ENCODE results near the gene ASXL3.

The ASXL3 gene

GRCh38 chr18:33741760-33742159 lies 163.7 kb downstream of the ASXL3 start:
- H3K4me3 ChIP-seq (ENCODE audit: low read depth in 1 of 5, low read length in 5 of 5): no peak overlapping the region
- H3K36me3 ChIP-seq (ENCODE audit: control insufficient read depth in 5 of 5, insufficient read depth in 5 of 5, low read length in 5 of 5): peaks cover 0 to 3% (median 0%) of the 10 kb centered on the region in 5 donors
- no peaks in the 10 kb centered on the region for H3K9me3 ChIP-seq (ENCODE audit: control insufficient read depth in 5 of 5, low read length in 5 of 5)
- H3K27ac ChIP-seq (ENCODE audit: low read depth, low read length): no peak overlapping the region
- H3K27me3 ChIP-seq (ENCODE audit: control insufficient read depth in 5 of 5, insufficient read depth in 4 of 5, low read length in 5 of 5): no peaks in the 10 kb centered on the region
- no peaks in the 10 kb centered on the region for H3K4me1 ChIP-seq (ENCODE audit: control insufficient read depth in 5 of 5, insufficient read depth in 5 of 5, low read length in 5 of 5)
- H3K9ac ChIP-seq (ENCODE audit: low read length in 5 of 5): no peak overlapping the region

GRCh38 chr18:33744032-33744697 lies 166.1 kb downstream of the ASXL3 start:
- no peaks in the 10 kb centered on the region for H3K4me1 ChIP-seq (ENCODE audit: control insufficient read depth in 5 of 5, insufficient read depth in 5 of 5, low read length in 5 of 5)
- H3K27me3 ChIP-seq (ENCODE audit: control insufficient read depth in 5 of 5, insufficient read depth in 4 of 5, low read length in 5 of 5): no peaks in the 10 kb centered on the region
- no peaks in the 10 kb centered on the region for H3K9me3 ChIP-seq (ENCODE audit: control insufficient read depth in 5 of 5, low read length in 5 of 5)
- H3K36me3 ChIP-seq (ENCODE audit: control insufficient read depth in 5 of 5, insufficient read depth in 5 of 5, low read length in 5 of 5): no peaks in the 10 kb centered on the region
- no peak overlapping the region for H3K27ac ChIP-seq (ENCODE audit: low read depth, low read length)
- no peak overlapping the region for H3K9ac ChIP-seq (ENCODE audit: low read length in 5 of 5)
- H3K4me3 ChIP-seq (ENCODE audit: low read depth in 1 of 5, low read length in 5 of 5): no peak overlapping the region

- H3K4me1 ChIP-seq (ENCODE audit: control insufficient read depth in 5 of 5, insufficient read depth in 5 of 5, low read length in 5 of 5): no peaks in the 10 kb centered on the region
- no peak overlapping the region for H3K4me3 ChIP-seq (ENCODE audit: low read depth in 1 of 5, low read length in 5 of 5)
- H3K36me3 ChIP-seq (ENCODE audit: control insufficient read depth in 5 of 5, insufficient read depth in 5 of 5, low read length in 5 of 5): no peaks in the 10 kb centered on the region
- H3K9me3 ChIP-seq (ENCODE audit: control insufficient read depth in 5 of 5, low read length in 5 of 5): no peaks in the 10 kb centered on the region
- H3K27me3 ChIP-seq (ENCODE audit: control insufficient read depth in 5 of 5, insufficient read depth in 4 of 5, low read length in 5 of 5): no peaks in the 10 kb centered on the region
- H3K27ac ChIP-seq (ENCODE audit: low read depth, low read length): no peak overlapping the region
- H3K9ac ChIP-seq (ENCODE audit: low read length in 5 of 5): no peak overlapping the region
Observed at GRCh38 chr18:33745151-33745795, 167.3 kb downstream of the ASXL3 start.

GRCh38 chr18:33745871-33746545 lies 168.0 kb downstream of the ASXL3 start:
- no peak overlapping the region for H3K27ac ChIP-seq (ENCODE audit: low read depth, low read length)
- no peak overlapping the region for H3K9ac ChIP-seq (ENCODE audit: low read length in 5 of 5)
- H3K9me3 ChIP-seq (ENCODE audit: control insufficient read depth in 5 of 5, low read length in 5 of 5): no peaks in the 10 kb centered on the region
- H3K4me3 ChIP-seq (ENCODE audit: low read depth in 1 of 5, low read length in 5 of 5): no peak overlapping the region
- H3K36me3 ChIP-seq (ENCODE audit: control insufficient read depth in 5 of 5, insufficient read depth in 5 of 5, low read length in 5 of 5): no peaks in the 10 kb centered on the region
- H3K4me1 ChIP-seq (ENCODE audit: control insufficient read depth in 5 of 5, insufficient read depth in 5 of 5, low read length in 5 of 5): no peaks in the 10 kb centered on the region
- H3K27me3 ChIP-seq (ENCODE audit: control insufficient read depth in 5 of 5, insufficient read depth in 4 of 5, low read length in 5 of 5): no peaks in the 10 kb centered on the region

- no peak overlapping the region for H3K9ac ChIP-seq (ENCODE audit: low read length in 5 of 5)
Observed at GRCh38 chr18:33749834-33750233, 171.8 kb downstream of the ASXL3 start.

GRCh38 chr18:33750366-33750765 lies 172.3 kb downstream of the ASXL3 start:
- H3K27me3 ChIP-seq (ENCODE audit: control insufficient read depth in 5 of 5, insufficient read depth in 4 of 5, low read length in 5 of 5): no peaks in the 10 kb centered on the region
- no peak overlapping the region for H3K27ac ChIP-seq (ENCODE audit: low read depth, low read length)
- no peaks in the 10 kb centered on the region for H3K4me1 ChIP-seq (ENCODE audit: control insufficient read depth in 5 of 5, insufficient read depth in 5 of 5, low read length in 5 of 5)
- no peak overlapping the region for H3K4me3 ChIP-seq (ENCODE audit: low read depth in 1 of 5, low read length in 5 of 5)
- H3K36me3 ChIP-seq (ENCODE audit: control insufficient read depth in 5 of 5, insufficient read depth in 5 of 5, low read length in 5 of 5): no peaks in the 10 kb centered on the region
- no peak overlapping the region for H3K9ac ChIP-seq (ENCODE audit: low read length in 5 of 5)
- no peaks in the 10 kb centered on the region for H3K9me3 ChIP-seq (ENCODE audit: control insufficient read depth in 5 of 5, low read length in 5 of 5)

More at GRCh38 chr18:33749834-33750233, 171.8 kb downstream of the ASXL3 start:
- Histone ChIP-seq H3K27ac (ENCODE audit: low read depth, low read length) (no peak overlapping the region), H3K4me3 (ENCODE audit: low read depth in 1 of 5, low read length in 5 of 5) (no peak overlapping the region), H3K4me1 (ENCODE audit: control insufficient read depth in 5 of 5, insufficient read depth in 5 of 5, low read length in 5 of 5) (no peaks in the 10 kb centered on the region), H3K27me3 (ENCODE audit: control insufficient read depth in 5 of 5, insufficient read depth in 4 of 5, low read length in 5 of 5) (no peaks in the 10 kb centered on the region), H3K9me3 (ENCODE audit: control insufficient read depth in 5 of 5, low read length in 5 of 5) (no peaks in the 10 kb centered on the region), H3K36me3 (ENCODE audit: control insufficient read depth in 5 of 5, insufficient read depth in 5 of 5, low read length in 5 of 5) (no peaks in the 10 kb centered on the region)

- Histone ChIP-seq H3K4me1 (ENCODE audit: control insufficient read depth in 5 of 5, insufficient read depth in 5 of 5, low read length in 5 of 5) (no peaks in the 10 kb centered on the region), H3K4me3 (ENCODE audit: low read depth in 1 of 5, low read length in 5 of 5) (no peak overlapping the region), H3K27ac (ENCODE audit: low read depth, low read length) (no peak overlapping the region), H3K9ac (ENCODE audit: low read length in 5 of 5) (no peak overlapping the region), H3K36me3 (ENCODE audit: control insufficient read depth in 5 of 5, insufficient read depth in 5 of 5, low read length in 5 of 5) (no peaks in the 10 kb centered on the region), H3K27me3 (ENCODE audit: control insufficient read depth in 5 of 5, insufficient read depth in 4 of 5, low read length in 5 of 5) (no peaks in the 10 kb centered on the region), H3K9me3 (ENCODE audit: control insufficient read depth in 5 of 5, low read length in 5 of 5) (no peaks in the 10 kb centered on the region)
Observed at GRCh38 chr18:33751613-33752221, 173.7 kb downstream of the ASXL3 start.

GRCh38 chr18:33755391-33755790 lies 177.4 kb downstream of the ASXL3 start:
- H3K9me3 ChIP-seq (ENCODE audit: control insufficient read depth in 5 of 5, low read length in 5 of 5): no peaks in the 10 kb centered on the region
- H3K27ac ChIP-seq (ENCODE audit: low read depth, low read length): no peak overlapping the region
- no peak overlapping the region for H3K4me3 ChIP-seq (ENCODE audit: low read depth in 1 of 5, low read length in 5 of 5)
- no peak overlapping the region for H3K9ac ChIP-seq (ENCODE audit: low read length in 5 of 5)
- no peaks in the 10 kb centered on the region for H3K27me3 ChIP-seq (ENCODE audit: control insufficient read depth in 5 of 5, insufficient read depth in 4 of 5, low read length in 5 of 5)
- no peaks in the 10 kb centered on the region for H3K4me1 ChIP-seq (ENCODE audit: control insufficient read depth in 5 of 5, insufficient read depth in 5 of 5, low read length in 5 of 5)
- no peaks in the 10 kb centered on the region for H3K36me3 ChIP-seq (ENCODE audit: control insufficient read depth in 5 of 5, insufficient read depth in 5 of 5, low read length in 5 of 5)

GRCh38 chr18:33755931-33756560 lies 178.0 kb downstream of the ASXL3 start:
- H3K4me3 ChIP-seq (ENCODE audit: low read depth in 1 of 5, low read length in 5 of 5): no peak overlapping the region
- H3K9ac ChIP-seq (ENCODE audit: low read length in 5 of 5): no peak overlapping the region
- no peaks in the 10 kb centered on the region for H3K36me3 ChIP-seq (ENCODE audit: control insufficient read depth in 5 of 5, insufficient read depth in 5 of 5, low read length in 5 of 5)
- H3K9me3 ChIP-seq (ENCODE audit: control insufficient read depth in 5 of 5, low read length in 5 of 5): no peaks in the 10 kb centered on the region
- no peaks in the 10 kb centered on the region for H3K4me1 ChIP-seq (ENCODE audit: control insufficient read depth in 5 of 5, insufficient read depth in 5 of 5, low read length in 5 of 5)
- H3K27me3 ChIP-seq (ENCODE audit: control insufficient read depth in 5 of 5, insufficient read depth in 4 of 5, low read length in 5 of 5): no peaks in the 10 kb centered on the region
- no peak overlapping the region for H3K27ac ChIP-seq (ENCODE audit: low read depth, low read length)

All from subcutaneous abdominal adipose tissue (tissue), 5 donors.